ENCODE results near the gene SLC16A5. TPM values are rescaled to one million over a fixed set of nuclear protein-coding genes. Genes with fewer than 3 reads are reported as not detected.
"Not testable (repeated sequence)": the region's sequence is repeated elsewhere in the genome, so short reads cannot be mapped to it uniquely, and the experiment has no call there.

SLC16A5 gene
- total RNA-seq, 4 donors from 2014 or later, result 4.1 to 17.5 (median 12.1) TPM; not detected in 1

DNA sequence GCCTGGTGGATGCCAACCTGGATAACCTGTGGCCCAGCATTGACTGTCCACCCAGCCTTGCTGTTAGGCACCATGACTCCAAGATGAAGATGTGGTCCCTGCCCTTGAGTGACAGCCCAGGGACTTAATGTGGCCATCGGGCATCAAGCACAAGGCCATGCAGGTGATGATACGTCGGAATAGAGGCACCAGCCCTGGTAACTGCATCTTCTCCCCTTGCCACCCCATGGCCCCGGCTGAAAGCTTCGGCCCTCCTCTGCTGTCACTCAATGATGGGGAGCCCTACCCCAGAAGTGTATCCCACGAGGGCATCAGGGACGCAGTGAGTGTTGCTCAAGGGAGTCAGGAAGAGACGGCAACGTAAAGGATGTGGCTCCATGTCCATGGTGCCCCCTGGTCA lies 41.8 kb downstream of the SLC16A5 start:
- Histone ChIP-seq H3K4me3 (no peak overlapping the region), H3K36me3 (no peaks in the 10 kb centered on the region), H3K27me3 (no peaks in the 10 kb centered on the region), H3K27ac (no peak overlapping the region), H3K9me3 (no peaks in the 10 kb centered on the region), H3K4me1 (peaks cover 0 to 8% of the 10 kb centered on the region in 2 donors)
- intact Hi-C loops (cut with DNase I; ENCODE audit: low total_unique reads), result no loop called here
- TF ChIP-seq POLR2A (IDR thresholded peaks at IDR 0.05) (no peak), CTCF (IDR thresholded peaks at IDR 0.05) (no peak)
- DNase-seq, result no peak

DNA sequence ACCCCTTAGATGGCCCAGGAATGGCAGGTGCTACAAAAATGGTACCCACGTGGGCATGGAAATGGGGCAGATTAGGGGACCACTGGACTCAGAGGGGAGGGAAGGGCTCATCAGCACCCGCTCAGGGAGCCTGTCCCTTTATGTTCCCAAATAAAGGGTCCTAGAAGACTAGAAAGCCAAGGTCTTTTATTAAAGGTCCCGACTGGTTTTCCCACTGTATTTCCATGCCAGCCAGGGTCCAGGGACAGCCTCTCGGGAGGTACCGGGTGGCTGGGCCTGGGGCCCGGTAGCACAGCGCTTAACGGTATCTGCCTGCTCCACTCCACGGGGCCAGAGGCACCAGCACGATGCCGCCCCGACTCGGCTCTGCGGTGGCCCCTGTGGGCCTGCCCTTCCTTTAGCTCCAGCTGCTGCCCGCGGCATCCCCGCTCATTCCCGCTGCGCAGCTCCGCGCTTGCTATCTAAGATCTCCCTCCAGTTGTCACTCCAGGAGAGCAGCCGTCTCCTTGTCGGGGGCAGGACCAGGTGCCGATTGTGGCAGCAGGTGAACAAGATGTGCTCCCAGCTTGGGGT lies 42.4 kb downstream of the SLC16A5 start:
- Histone ChIP-seq H3K27me3 (no peaks in the 10 kb centered on the region), H3K9me3 (no peaks in the 10 kb centered on the region), H3K4me3 (no peak overlapping the region), H3K4me1 (peaks cover 0 to 8% of the 10 kb centered on the region in 2 donors), H3K36me3 (no peaks in the 10 kb centered on the region), H3K27ac (peak overlapping the region; percentile 88 to 90)
- intact Hi-C loops (cut with DNase I; ENCODE audit: low total_unique reads), result no loop called here
- DNase-seq, result no peak
- TF ChIP-seq CTCF (IDR thresholded peaks at IDR 0.05) (no peak), POLR2A (IDR thresholded peaks at IDR 0.05) (no peak)

- Histone ChIP-seq H3K4me3 (peak overlapping the region; percentile 74 to 77), H3K36me3 (no peaks in the 10 kb centered on the region), H3K4me1 (peaks cover 0 to 8% of the 10 kb centered on the region in 2 donors), H3K27ac (peak overlapping the region; percentile 88 to 90), H3K27me3 (no peaks in the 10 kb centered on the region), H3K9me3 (no peaks in the 10 kb centered on the region)
- TF ChIP-seq POLR2A (IDR thresholded peaks at IDR 0.05) (no peak), CTCF (IDR thresholded peaks at IDR 0.05) (peak in 2 of 4 experiments; percentile 16 to 31)
- DNase-seq, result peak in 1 of 2 donors; percentile 56
- intact Hi-C loops (cut with DNase I; ENCODE audit: low total_unique reads), result no loop called here
These were observed 43.0 kb downstream of the SLC16A5 start for GRCh38 chr17:75130632-75131277.

DNA sequence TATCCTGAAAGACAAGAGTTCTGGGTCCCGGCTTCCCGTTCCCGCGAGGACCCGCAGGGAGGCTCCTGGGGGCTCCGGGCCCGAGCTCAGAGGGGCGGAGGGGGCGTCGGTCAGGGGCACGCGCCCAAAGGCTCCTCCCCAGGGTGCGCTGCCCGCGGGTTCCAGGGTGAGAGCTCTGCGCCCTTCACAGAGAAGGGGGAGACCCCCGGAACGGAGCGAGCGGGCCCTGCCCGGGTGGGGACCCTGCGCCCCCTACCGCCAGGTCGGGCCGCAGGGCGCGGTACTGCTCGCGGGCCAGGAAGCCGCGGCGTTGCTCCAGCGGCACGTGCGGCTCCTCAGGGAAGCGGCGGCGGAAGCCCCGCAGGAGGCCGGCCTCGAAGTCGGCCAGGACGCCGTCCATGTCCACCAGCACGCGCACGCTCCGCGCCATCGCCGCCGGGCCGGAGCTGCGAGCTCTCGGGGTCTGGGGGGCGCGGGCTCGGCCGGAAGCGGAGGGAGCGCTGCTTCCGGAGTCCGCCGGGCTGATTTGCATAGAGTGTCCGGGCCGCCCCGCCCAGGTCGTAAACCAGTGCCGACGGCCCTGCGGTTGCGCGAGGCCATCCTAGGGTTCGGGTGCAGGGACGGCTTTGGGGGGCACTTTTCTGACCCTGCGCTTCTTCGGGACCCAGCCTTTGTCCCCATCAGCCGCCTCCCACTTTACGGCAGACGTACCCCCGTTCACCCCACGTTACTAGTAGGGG lies 43.7 kb downstream of the SLC16A5 start, which contains the start of gene NT5C:
TSS of gene NT5C (minus strand) at position 465 of the 740 bp plus-strand sequence. CDS start at position 430, 35 bp downstream.
- intact Hi-C loops (cut with DNase I; ENCODE audit: low total_unique reads), result no loop called here

DNA sequence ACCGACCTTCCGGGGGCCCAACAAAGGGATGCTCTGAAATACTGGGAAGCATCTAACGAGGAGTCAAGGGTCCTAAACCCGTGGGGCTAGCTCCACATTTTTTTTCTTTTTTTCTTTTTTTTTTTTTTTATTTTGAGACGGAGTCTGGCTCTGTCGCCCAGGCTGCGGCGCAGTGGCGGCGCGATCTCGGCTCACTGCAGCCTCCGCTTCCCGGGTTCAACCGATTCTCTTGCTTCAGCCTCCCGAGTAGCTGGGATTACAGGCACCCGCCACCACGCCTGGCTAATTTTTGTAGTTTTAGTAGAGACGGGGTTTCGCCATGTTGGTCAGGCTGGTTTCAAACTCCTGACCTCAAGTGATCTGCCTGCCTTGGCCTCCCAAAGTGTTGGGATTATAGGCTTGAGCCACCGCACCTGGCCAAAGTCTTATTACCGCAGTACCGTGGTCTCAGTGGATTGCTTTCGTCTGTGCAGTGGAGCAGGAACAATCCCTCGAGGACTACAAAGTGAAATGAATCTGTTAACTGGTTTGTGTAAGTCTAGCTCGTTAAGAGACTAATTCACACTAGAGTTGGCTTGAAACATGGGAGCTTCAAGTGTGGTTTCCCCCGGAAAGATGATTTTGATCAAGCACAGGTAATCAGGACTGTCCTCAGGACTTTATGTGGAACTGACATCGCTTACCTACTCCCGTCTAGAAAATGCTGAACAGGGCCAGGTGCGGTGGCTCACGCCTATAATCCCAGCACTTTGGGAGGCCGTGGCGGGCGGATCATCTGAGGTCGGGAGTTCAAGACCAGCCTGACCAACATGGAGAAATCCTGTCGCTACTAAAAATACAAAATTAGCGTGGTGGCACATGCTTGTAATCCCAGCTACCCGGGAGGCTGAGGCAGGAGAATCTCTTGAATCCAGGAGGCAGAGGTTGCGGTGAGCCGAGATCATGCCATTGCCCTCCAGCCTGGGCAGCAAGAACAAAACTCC lies 44.6 kb downstream of the SLC16A5 start:
- H3K4me3 ChIP-seq, result peak overlapping the region; percentile 74 to 77
- H3K9me3 ChIP-seq; H3K36me3 ChIP-seq; H3K27me3 ChIP-seq; DNase-seq; intact Hi-C loops (cut with DNase I; ENCODE audit: low total_unique reads); H3K4me1 ChIP-seq: not testable (repeated sequence)
- peak overlapping the region; percentile 88 to 90 for H3K27ac ChIP-seq

More for the DNA sequence above, 43.7 kb downstream of the SLC16A5 start, which contains the start of gene NT5C:
- peak in 1 of 2 donors; percentile 69 for TF ChIP-seq POLR2A (IDR thresholded peaks at IDR 0.05)
- TF ChIP-seq CTCF (IDR thresholded peaks at IDR 0.05), result peak; percentile 56 to 86 (median 74)
- Histone ChIP-seq H3K9me3 (no peaks in the 10 kb centered on the region), H3K4me1 (peaks cover 0 to 8% of the 10 kb centered on the region in 2 donors), H3K36me3 (no peaks in the 10 kb centered on the region), H3K27me3 (no peaks in the 10 kb centered on the region), H3K27ac (peak within 1 kb of the TSS; percentile 88 to 90), H3K4me3 (peak within 1 kb of the TSS; percentile 74 to 77)
- DNase-seq, result peak; percentile 80 to 83
